A673 (cell line): Measurements from ENCODE around the gene SLC15A3. TPM values are rescaled to one million over a fixed set of nuclear protein-coding genes. Genes with fewer than 3 reads are reported as not detected.

Source experiments
- BruUV-seq: library from RNA; stranded (reverse); fragments of 400-500 nt; replicated peaks from 2 replicates; lab custom pipeline; 2021; lab: Mats Ljungman, UMichigan
- CTCF ChIA-PET: fragments of 300-600 bp; sonication (Branson Sonifier 250); formaldehyde crosslinking; loops from one replicate; lab custom pipeline; 2022; ENCODE audit warnings: antibody characterized with exemption; lab: Charles Lee
- POLR2A ChIA-PET: fragments of 300-600 bp; sonication (Branson Sonifier 250); formaldehyde crosslinking; loops from one replicate; lab custom pipeline; 2022; ENCODE audit warnings: antibody characterized with exemption; ENCODE audit not compliant: low non-redundant PET; lab: Charles Lee
- DNase-seq: peaks from one replicate; pipeline ENCODE4 v3.0.0-alpha.2; 2015; ENCODE audit warnings: low spot score
- H3K27ac ChIP-seq: fragments of 200-600 bp; sonication (generic); 2 replicates; pipeline ENCODE4 v1.5.1; 2016; ENCODE audit warnings: mixed run types, low read depth, mild to moderate bottlenecking, mixed read lengths, antibody characterized with exemption, low read length; ENCODE audit not compliant: poor library complexity, severe bottlenecking
- H3K27me3 ChIP-seq: fragments of 200-600 bp; sonication (generic); replicated peaks from 2 replicates; pipeline ENCODE4 v1.6.1; 2017; ENCODE audit warnings: mixed run types, low read depth, mild to moderate bottlenecking, mixed read lengths, antibody characterized with exemption, low read length; ENCODE audit not compliant: insufficient read depth, poor library complexity
- H3K36me3 ChIP-seq: fragments of 200-600 bp; sonication (generic); 2 replicates; pipeline ENCODE4 v1.6.1; 2016; ENCODE audit warnings: mixed run types, mild to moderate bottlenecking, mixed read lengths, antibody characterized with exemption, low read length; ENCODE audit not compliant: insufficient read depth, poor library complexity, severe bottlenecking
- H3K4me1 ChIP-seq: fragments of 200-600 bp; sonication (generic); 2 replicates; pipeline ENCODE4 v1.6.1; 2017; ENCODE audit warnings: mixed run types, mild to moderate bottlenecking, mixed read lengths, antibody characterized with exemption, low read length; ENCODE audit not compliant: insufficient read depth, poor library complexity, severe bottlenecking
- H3K4me3 ChIP-seq: fragments of 200-600 bp; sonication (generic); 2 replicates; pipeline ENCODE4 v1.5.1; 2016; ENCODE audit warnings: low read depth, mixed run types, mild to moderate bottlenecking, mixed read lengths, low read length; ENCODE audit not compliant: poor library complexity, severe bottlenecking
- H3K9me3 ChIP-seq: fragments of 200-600 bp; sonication (generic); 2 replicates; pipeline ENCODE4 v1.6.1; 2016; ENCODE audit warnings: mixed run types, low read depth, mild to moderate bottlenecking, mixed read lengths, antibody characterized with exemption, low read length; ENCODE audit not compliant: poor library complexity, severe bottlenecking
- EZH2 ChIP-seq: fragments of 200-600 bp; sonication (generic); IDR thresholded peaks from 2 replicates; pipeline ENCODE4 v1.6.1; 2017; ENCODE audit warnings: borderline replicate concordance, low read depth, mild to moderate bottlenecking, mixed read lengths, antibody characterized with exemption, low read length; ENCODE audit not compliant: poor library complexity, severe bottlenecking
- intact Hi-C: fragments of 100-400 bp; cut with micrococcal nuclease; formaldehyde crosslinking; loops from one replicate; pipeline ENCODE4 v1.10.0; 2022; ENCODE audit not compliant: unreplicated experiment
- total RNA-seq: library from RNA; stranded (reverse); gene quantifications from 2 replicates; pipeline ENCODE4 v1.2.3, GENCODE V29; 2021
- TF ChIP-seq, protein P1 (sequence below): fragments of 300-800, 200-600 bp; sonication (generic); conservative IDR thresholded peaks from 2 replicates; pipeline ENCODE4 v1.5.1; 2017; ENCODE audit warnings: low read depth, mild to moderate bottlenecking, antibody characterized with exemption, low read length, moderate library complexity, mixed read lengths

The SLC15A3 gene
- total RNA-seq, 1 experiment from 2014 or later = not detected

DNA sequence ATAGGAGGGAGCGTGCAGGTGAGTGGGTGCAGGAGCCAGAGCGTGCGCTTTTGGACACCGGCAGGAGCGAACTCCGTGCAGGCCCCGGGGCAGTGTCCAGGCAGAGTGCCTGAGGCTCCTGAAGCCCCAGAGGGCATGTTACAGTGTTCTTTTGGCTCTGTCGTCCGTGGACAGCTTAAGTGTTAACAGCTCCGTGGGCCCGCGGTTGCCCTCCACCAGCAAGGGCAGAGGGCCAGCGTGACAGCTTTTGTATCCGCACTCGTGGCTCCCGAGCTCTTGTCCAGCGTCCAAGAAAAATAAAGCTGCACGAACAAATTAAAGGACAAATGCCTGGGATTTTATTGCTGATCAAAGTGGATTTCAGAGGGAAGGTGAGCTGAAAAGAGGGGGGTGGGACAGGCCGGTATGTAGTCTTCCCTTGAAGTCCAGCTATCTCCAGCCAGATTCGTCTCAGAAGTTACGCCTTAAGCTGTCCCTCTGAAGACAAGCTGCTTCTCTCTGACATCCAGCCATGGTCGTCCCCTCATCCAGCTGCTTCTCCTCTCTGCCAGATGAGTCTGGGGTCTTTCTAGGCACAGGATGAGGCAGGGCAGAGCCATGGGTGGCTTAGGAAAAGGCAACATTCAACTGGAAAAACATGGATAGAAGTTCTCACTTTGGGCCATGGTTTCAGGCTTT is 39.0 kb downstream of the SLC15A3 start:
- CTCF ChIA-PET = interaction anchor here (1.5 kb wide), 1 partner anchor 13 kb away, joined by 3 read pairs; no protein-coding TSS in a partner anchor
- TF ChIP-seq EZH2 = no peak
- TF ChIP-seq, protein P1, sequence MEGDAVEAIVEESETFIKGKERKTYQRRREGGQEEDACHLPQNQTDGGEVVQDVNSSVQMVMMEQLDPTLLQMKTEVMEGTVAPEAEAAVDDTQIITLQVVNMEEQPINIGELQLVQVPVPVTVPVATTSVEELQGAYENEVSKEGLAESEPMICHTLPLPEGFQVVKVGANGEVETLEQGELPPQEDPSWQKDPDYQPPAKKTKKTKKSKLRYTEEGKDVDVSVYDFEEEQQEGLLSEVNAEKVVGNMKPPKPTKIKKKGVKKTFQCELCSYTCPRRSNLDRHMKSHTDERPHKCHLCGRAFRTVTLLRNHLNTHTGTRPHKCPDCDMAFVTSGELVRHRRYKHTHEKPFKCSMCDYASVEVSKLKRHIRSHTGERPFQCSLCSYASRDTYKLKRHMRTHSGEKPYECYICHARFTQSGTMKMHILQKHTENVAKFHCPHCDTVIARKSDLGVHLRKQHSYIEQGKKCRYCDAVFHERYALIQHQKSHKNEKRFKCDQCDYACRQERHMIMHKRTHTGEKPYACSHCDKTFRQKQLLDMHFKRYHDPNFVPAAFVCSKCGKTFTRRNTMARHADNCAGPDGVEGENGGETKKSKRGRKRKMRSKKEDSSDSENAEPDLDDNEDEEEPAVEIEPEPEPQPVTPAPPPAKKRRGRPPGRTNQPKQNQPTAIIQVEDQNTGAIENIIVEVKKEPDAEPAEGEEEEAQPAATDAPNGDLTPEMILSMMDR = no peak
- intact Hi-C loops = loop anchor here (10.0 kb wide), 1 partner anchor 1348 kb away; no protein-coding TSS in a partner anchor
- Histone ChIP-seq H3K4me3 (peak overlapping the region; percentile 62), H3K9me3 (no peaks in the 10 kb centered on the region), H3K27ac (peak overlapping the region; percentile 89), H3K4me1 (peaks cover 18% of the 10 kb centered on the region), H3K27me3 (no peaks in the 10 kb centered on the region), H3K36me3 (no peaks in the 10 kb centered on the region)
- BruUV-seq = no TSS peak
- no peak for DNase-seq
- POLR2A ChIA-PET = interaction anchor here (0.6 kb wide), 1 partner anchor 270 kb away, joined by 3 read pairs; no protein-coding TSS in a partner anchor

DNA sequence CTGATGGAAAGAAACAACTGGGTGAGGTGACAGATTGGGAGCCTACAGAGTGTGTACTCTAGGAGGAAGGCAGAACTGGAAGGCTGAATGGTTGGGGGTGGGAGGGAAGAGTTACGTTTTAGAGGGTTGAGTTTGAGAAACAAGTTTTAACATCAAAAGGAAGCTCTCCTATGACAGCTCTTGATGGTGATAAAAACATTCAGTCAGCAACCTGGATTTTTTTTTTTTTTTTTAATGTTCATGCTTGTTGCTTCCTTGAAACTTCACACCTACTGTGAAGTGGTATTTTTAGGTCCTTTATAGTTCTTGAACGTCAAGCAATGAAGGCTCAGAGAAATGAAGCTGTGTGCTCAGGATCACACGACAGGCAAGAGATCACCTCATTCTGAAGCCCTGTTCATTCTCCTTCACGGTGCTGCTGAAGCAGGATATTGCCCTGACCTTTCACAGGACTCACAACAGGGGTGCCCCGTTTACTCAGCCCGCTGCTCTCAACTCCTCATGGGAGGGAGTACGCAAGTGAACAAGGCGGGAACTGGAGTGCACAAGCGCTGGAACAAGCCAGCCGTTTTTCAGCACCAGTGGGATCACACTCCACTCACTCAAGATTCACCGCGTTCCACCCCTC is 39.6 kb downstream of the SLC15A3 start:
- Histone ChIP-seq H3K27ac (no peak overlapping the region), H3K4me3 (no peak overlapping the region), H3K36me3 (no peaks in the 10 kb centered on the region), H3K27me3 (no peaks in the 10 kb centered on the region), H3K9me3 (no peaks in the 10 kb centered on the region), H3K4me1 (peaks cover 18% of the 10 kb centered on the region)
- TF ChIP-seq, protein P1 = no peak
- TF ChIP-seq EZH2 = no peak
- ChIA-PET POLR2A (interaction anchor here (0.6 kb wide), 1 partner anchor 513 kb away, joined by 4 read pairs; no protein-coding TSS in a partner anchor), CTCF (interaction anchor here (1.5 kb wide), 1 partner anchor 13 kb away, joined by 3 read pairs; no protein-coding TSS in a partner anchor)
- intact Hi-C loops = loop anchor here (10.0 kb wide), 1 partner anchor 1348 kb away; no protein-coding TSS in a partner anchor
- no TSS peak for BruUV-seq
- DNase-seq = no peak

DNA sequence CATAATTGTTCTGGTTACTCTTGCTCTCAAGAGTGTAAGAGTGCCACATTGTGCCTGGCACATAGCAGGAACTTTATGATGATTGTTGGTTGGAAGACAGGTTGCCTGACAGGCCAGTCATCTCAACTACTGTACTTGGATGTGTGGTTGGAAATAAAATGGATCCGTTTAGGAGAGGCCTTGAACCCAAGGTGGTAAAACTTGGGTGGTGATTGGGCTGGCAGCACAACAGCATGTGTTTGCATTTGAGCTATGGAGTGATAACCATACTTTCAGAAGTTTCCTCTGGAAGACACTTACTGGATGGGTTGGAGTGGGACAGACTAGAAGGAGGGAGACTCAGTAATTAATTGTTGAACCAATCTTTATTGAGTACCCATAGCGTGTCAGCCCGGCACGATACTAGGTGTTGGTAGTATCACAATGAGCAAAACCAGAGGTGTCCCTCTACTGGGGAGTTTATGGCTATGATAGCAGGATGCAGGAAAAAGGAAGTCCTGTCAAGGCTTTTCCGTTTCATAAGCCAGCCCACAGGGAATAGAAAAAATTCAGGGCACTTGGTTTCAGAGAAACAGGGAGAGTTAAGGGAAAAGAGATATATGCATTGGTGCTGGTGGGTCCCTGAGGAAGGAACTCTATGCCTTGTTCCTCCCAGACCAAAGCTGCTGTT is 41.1 kb downstream of the SLC15A3 start:
- Histone ChIP-seq H3K4me1 (peaks cover 22% of the 10 kb centered on the region), H3K27me3 (no peaks in the 10 kb centered on the region), H3K36me3 (no peaks in the 10 kb centered on the region), H3K4me3 (no peak overlapping the region), H3K27ac (no peak overlapping the region), H3K9me3 (no peaks in the 10 kb centered on the region)
- peak; percentile 39 for DNase-seq
- intact Hi-C loops = loop anchor here (10.0 kb wide), 1 partner anchor 1346 kb away; no protein-coding TSS in a partner anchor
- no TSS peak for BruUV-seq
- ChIA-PET POLR2A (no interaction called here), CTCF (no interaction called here)
- TF ChIP-seq, protein P1 = no peak
- TF ChIP-seq EZH2 = no peak
